ENCODE measurements around the gene LCN2.
"Not testable (repeated sequence)": the region's sequence is repeated elsewhere in the genome, so short reads cannot be mapped to it uniquely, and the experiment has no call there.

Gene LCN2

DNA sequence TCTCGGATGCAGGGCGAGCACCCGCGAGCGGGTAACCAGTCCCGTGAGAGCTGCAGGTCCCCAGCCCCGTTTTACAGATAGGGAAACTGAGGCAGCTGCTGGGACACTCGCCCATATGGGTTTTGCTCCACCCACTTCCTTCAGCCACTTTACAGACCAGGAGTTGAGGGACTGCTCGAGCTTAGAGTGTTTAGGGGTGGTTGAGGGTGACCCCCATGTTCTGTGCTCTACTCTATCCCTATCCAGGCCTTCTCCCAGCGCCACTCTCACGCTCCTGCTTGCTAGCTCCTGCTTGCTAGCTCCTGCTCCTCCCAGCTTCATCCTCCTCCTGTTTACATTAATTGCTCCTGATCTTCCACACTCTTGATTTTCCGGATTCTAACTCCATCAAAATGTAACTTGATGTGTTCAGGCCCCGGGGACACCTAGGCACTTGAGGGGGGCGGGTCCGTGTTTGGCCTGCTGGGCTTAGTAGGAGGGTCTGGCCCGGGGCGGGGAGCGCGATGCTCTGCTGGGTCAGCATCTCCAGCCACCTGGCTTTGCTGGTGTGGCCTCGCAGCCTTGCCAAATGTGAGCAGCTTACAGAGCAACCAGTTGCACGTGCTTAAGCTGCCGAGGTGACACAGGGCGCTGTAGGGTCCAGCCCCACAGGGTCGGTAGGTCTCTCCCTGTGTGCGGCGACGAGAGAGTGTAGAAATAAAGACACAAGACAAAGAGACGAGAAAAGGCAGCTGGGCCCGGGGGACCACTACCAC is 20.2 kb upstream of the LCN2 start:
- no peak for DNase-seq

DNA sequence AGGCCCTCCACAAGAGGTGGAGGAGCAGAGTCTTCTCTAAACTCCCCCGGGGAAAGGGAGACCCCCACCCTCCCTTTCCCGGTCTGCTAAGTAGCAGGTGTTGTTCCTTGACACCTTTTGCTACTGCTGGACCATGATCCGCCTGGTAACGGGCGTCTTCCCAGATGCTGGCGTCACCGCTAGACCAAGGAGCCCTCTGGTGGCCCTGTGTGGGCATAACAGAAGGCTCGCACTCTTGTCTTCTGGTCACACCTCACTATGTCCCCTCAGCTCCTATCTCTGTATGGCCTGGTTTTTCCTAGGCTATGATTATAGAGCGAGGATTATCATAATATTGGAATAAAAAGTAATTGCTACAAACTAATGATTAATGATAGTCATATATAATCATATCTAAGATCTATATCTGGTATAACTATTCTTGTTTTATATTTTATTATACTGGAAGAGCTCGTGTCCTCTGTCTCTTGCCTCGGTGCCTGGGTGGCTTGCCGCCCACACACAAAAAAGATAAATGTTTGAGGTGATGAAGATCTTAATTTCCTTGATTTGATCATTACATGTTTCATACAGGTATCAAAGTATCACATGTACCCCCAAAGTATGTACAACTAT is 19.2 kb upstream of the LCN2 start:
- not testable (repeated sequence) for DNase-seq

DNA sequence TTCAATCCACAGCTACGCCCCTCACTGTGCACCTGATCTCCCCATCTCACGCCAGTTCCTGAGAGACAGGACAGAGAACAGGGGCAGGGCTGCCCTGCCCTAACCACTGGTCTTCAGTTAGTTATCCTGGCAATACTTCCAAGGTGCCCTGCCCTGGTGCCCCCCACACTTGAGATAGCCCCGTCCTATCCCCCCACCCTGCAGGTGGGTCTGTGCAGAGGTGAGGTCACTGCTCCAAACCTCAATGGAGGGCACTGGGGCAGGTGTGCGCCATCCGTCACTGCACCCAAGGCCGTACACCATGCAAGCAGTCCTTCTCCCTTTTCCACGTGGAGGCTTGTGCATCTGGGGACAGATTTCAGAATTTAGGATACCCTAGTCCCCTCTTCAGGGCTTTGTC is 18.6 kb upstream of the LCN2 start:
- DNase-seq = not testable (repeated sequence)

DNA sequence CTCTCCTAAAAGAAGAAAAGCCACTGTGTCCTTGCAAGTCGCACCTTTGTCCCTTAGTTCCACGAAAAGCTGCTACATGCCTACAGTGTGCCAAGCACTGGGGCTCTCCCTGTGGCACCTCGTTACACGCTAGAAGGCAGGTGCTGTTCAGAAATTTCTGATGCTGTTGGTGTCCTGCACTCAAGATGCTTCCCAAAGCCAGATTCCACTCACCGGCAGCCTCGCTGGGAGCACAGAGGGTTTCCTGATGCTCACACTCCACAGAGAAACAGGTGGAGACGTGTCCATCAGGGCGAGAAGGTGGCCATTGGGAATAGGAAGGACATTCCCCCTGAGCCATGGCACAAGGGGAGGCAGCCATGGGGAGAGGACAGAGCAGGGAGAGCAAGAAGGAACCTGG is 17.9 kb upstream of the LCN2 start:
- DNase-seq = not testable (repeated sequence)

DNA sequence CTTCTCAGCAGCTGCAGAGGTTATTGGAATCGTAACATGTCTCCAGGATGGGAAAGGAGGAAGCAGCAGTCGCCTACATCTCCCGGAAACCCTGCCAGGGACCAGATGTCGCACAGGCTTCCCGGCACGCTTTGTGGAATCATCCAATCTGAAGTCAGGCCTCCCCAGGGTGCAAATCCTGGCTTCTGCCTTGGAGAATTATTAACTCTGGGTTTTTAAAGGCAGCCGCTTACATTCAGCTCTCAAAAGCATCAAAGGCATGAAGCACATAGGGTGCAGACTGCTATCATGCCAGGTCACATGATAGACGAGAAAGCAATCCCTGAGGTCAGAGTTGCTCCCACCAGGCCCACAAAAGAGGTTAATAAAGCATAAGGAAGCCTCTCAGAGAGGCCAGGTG is 17.1 kb upstream of the LCN2 start:
- DNase-seq = not testable (repeated sequence)

DNA sequence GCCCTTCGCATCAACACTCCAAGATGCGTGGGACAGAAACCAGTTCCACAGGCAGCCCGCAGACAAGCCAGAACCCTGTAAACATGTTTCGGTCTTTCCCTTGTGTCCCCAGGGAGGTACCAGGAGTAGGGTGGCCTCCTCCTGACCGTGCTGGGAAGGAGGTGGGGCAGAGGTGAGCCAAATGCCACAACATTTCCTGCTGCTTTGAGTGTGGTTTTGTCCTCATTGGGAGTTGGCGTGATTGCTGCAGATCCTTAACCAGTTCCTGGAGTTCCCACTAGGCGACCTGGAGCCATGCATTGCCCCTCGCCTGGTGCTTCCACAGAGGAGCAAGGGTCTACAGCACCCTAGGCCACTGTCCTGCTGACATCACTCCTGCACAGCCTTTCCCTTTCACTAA is 13.7 kb upstream of the LCN2 start:
- DNase-seq = not testable (repeated sequence)

DNA sequence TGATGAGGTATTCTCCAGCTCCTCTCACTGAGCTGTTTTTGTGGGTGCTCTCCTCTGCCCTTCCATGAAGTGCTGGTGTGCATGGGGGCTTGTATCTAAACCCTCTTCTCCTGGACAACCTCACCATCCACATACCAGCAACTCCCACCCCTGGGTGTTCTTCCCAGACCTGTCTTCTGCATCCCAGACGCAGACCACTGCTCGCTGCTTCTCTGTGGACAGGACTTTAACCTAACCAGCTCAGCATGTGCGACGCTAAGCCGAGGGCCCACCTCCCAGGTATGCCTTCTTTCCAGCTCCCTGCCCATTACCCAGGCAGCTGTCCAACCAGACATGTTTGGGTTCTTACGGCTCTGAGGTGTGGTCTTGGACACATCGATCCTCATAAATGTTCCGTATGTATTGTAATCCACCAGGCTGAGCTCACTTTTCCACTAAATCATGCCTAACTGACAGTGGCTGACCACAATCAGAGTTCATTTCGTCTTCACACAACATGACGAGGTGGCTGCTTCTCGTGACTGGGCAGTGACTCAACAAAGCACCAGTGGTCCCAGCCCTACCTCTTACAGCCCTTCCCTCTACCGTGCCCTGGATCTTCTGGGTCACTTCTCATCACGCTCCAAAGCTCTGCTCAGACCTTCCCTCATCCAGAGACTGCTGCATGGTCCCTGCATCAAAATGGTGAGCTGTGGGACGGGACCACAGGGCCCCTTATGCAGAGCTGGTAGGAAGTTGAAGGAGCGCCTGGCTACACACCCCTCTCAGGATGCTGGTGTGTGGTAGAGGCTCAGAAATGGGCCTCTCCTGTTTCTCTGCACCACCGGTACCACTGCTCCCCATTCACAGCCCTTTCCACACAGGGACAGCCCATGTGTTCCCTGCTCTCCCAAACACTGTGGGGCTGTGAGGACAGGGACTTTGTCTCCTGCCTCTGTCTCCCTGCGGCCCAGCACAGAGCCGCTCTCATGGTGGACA is 12.1 kb upstream of the LCN2 start:
- no peak for DNase-seq

DNA sequence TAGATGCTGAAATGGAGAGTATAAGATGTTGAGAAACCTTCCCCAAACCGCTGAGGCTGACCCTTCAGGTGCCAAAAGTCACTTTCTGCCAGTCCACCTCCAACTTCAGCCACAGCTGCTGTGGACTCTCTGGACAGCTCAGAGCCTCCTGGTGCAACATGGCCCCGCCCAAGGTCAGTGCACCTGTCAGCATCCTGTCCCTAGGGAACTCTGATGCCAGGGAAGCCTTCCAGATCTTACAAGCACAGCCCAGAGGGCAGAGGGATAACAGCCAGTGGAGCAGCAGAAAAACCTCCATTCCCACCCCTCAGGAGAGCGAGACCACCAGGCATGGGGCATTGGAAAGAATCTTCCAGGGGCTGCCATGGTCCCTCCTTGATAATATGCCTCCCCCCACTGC is 11.3 kb upstream of the LCN2 start:
- DNase-seq = no peak

DNA sequence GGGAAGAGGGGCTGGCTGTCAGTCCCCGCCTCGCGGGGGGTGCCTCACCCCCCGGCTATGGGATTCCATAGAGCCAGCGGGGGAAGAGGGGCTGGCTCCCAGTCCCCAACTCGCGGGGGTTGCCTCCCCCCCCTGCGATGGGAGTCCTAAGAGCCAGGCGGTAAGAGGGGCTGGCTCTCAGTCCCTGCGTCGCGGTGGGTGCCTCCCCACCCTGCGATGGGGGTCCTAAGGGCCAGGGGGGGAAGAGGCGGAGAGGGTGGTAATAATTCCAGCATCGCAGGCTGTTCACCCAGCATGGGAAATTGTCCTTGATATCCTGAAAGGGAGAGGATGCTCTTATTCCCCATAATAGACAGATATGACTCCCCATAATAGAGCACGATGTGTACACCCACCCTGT is 9.6 kb upstream of the LCN2 start:
- DNase-seq = no peak

DNA sequence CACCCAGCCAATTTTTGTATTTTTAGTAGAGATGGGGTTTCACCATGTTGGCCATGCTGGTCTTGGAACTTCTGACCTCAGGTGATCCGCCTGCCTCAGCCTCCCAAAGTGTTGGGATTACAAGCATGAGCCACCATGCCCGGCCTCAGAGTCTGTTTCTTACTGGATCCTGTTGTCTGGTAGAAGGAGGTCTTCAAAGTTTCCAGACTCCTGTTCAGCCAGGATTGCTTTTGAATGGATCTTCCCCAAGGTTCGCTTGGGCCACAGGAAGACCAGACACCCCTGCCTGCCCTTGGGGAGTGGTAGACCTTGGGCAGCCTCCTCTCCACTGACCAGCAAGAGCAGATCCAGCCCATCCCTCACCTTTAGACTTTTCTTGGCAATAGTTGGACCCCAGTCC is 7.6 kb upstream of the LCN2 start:
- DNase-seq = no peak

DNA sequence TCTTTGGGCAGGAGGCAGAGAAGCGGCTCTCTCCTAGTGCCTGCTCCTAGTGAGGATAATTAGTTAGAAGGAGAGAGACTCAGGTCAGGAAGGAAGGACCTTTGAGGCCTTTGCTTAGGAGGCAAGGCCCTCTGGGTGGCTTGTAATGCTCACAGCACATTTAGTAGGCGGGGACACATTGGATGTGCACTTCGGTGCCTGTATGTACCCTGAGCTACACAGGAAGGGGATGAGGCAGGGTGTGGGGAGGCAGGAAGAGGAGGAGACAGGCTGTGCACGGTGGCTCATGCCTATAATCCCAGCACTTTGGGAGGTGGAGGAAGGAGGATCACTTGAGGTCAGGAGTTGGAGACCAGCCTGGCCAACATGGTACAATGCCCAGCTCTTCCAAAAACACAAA is 7.2 kb upstream of the LCN2 start:
- DNase-seq = no peak

DNA sequence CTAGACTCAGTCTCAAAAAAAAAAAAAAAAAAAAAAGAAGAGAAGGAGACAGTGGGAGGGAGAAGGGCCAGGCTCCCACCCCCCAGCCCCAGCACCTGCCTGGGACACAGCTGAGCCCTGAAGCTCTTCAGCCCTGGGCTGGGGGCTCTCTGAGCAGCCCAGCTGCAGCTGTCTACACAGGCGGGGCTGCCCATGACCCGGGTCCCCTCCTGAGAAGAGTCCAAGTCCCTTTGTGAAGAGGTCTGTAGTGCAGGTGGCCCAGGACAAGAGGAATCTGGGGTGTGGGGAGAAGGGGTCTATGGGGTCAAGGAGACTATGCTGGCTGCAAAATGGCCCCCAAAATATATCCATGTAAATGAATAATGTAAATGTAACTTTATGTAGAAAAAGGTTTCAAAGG is 6.7 kb upstream of the LCN2 start:
- no peak for DNase-seq

DNA sequence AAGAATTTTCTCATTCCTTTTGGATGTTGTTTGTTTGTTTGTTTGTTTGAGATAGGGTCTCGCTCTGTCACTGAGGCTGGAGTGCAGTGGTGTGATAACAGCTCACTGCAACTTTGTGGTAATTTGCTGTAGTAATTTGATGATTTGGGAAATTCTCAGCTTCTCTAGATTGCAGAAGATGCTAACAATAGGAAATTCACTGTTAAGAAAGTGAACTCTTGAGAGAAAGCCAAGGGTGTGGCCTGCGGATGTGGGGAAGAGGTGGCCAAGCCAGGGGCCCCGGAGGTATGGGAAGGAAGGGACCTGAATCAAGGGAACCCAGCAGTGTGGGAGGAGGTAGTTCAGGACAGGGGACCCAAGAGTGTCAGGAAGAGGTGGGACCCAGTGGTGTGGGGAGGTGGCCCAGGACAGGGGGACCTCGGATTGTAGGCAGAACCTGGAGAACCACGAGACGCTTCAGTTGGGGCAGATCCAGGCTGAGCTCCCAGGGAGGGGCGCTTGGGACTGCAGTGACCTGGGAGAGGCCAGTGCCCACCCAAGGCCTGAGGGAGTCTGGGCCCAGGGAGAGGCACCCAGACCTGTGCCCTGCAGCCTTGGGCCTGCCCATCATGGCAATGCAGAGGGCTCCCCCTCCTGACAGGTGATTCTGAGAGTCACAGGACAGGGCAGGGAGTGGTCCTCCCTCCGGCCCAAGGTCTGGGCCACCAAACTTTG is 5.6 kb upstream of the LCN2 start:
- no peak for DNase-seq

DNA sequence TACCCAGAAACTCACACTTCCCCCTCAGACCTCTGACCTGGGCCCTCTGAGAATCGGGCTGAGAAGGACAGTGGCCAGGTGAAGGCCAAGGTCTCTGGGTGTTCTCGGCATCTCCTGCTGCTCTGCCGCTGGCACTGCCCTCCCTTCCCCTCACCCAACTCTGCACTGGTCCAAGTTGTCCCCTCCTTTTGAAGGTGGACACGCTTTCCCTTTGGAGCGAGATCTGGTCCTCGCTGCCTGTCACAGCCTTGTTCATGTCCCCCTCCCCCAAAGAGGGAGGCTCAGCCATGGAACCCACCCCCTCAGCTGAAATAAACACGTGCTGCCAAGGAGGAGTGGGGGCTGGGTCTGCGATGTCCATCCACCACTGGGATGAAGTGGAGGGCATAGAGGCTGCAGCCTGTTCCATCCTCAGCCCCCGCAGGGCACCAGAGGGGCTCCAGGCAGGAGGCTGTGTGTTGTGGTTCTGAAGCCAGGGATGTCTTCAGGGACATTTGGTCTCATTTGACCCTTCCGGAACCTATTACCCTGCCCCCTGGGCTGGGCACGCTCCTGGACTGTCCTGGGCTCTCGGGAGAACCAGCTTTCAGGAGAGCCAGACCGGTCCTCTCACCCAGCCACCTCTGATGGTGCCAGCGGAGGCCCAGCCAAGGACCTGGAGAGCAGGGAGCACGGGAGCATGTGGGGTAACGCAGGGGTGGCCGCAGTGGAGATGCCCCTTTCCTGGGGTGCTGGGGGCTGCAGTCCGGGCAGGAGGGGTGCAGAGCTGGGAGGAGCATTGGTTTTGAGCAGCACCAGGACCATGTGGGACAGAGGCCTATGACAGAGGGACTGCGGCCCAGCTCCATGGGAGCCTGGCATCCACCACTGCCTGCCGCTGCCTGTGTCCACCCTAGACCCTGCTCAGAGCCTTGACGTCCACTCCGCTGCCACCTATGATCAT is 4.7 kb upstream of the LCN2 start:
- DNase-seq = no peak

DNA sequence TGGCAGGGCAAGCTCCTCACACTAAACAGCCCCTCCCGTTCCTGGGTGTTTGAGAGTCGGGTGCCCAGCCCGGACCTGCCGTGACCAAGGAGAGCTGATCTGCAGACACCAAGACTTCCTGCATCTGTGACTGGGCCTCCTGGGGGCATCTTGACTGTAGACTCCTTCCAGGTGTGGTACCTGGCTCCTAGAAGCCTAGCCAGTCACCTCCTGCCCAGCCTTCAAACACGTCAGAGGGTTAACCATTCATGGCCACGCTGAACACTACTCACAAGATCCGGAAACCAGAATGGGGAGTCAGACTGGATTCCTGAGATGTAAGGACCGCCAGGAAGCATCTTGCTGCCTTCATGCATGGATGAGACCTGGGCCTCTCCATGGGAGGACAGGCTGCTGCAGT is 3.7 kb upstream of the LCN2 start:
- no peak for DNase-seq

DNA sequence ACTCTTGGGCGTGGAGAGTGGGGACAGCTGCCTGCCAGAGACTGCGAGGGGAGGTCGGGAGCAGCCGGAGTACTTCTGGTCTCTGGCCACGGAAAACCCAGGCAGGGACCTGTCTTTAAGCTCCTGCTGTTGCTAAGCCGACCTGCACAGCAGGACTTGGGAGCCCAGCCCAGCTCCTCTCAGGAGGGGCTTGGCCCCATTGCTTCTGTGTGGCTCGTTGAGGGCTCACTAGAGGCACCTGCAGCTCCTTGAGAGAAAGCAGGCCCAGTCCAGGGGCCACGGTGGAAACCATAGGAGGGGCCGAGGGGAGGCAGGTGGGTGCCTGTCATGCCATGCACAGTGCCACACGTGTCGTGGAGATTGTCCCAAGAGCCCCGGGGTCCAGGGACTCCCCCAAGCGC is 3.3 kb upstream of the LCN2 start:
- DNase-seq = no peak

DNA sequence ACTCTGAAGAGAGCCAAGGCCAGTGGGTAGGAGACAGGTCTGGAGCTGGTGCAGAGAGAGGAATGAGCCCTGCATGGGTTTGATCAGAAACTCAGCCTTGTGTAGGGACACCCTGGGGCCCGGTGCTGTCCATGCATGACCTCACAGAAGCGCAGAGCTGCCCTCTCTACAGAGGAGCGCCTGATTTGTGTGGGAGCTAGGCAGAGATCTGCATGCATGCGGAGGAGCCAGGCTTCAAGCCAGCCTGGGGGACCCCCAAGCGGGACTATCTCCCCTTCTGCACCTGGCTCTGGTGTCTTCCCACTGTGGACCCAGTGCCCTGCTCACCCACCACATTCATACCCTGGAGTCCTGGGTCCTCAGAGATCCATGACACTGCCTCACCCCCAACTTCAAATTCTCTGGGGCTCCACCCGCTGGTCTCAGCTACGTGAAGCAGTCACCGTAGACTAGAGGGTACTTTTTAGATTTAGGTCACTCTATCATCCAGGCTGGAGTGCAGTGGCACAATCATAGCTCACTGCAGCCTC is 2.6 kb upstream of the LCN2 start:
- no peak for DNase-seq

DNA sequence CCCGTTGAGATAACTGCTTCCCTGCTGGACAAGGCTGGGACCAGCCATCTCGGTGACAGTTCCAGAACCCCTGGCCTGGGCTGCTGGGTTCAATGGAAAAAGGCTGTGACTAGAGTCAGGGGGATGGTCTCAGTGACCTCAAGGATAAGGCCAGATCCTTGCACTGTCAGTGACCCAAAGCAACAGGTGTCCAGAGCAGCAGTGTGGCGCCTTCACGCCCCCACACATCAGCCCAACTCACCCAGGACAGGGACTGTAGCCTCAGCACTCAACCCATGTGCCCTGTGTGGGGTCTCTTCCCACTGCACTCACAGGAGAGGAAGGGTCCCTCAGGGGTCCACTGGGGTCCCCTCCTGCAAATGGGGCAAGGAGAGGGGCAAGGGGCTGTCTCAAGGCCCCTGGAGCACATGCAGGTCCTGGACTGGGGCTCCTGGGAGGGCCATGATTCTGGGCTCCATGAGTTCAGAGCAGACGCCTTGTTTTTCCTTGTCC is 698 bp upstream of the LCN2 start:
- DNase-seq = no peak

DNA sequence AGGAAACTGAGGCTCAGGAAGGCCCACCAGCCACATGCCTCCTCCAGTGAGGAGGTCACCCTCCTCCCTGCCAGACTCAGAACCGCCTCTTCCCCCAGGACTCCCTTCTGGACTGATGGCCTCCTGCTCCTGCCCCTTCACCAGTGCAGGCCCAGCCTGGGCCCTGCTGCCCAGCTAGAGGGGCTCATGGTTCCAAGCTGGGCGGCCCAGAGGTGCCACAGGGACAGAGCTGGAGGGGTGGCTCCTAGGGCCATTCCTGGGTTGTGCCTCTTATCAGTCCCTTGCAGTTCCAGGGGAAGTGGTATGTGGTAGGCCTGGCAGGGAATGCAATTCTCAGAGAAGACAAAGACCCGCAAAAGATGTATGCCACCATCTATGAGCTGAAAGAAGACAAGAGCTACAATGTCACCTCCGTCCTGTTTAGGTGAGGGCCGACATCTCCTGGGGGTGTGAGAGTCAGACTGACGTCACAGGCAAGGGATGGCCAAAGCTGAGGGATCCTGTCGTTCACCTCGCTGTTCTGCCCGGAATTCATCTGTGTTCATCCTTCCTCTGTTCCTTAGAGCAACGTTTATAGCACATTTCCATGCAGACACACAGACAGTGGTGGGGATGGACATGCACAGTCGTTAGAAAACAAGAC is 819 bp downstream of the LCN2 start:
- no peak for DNase-seq

DNA sequence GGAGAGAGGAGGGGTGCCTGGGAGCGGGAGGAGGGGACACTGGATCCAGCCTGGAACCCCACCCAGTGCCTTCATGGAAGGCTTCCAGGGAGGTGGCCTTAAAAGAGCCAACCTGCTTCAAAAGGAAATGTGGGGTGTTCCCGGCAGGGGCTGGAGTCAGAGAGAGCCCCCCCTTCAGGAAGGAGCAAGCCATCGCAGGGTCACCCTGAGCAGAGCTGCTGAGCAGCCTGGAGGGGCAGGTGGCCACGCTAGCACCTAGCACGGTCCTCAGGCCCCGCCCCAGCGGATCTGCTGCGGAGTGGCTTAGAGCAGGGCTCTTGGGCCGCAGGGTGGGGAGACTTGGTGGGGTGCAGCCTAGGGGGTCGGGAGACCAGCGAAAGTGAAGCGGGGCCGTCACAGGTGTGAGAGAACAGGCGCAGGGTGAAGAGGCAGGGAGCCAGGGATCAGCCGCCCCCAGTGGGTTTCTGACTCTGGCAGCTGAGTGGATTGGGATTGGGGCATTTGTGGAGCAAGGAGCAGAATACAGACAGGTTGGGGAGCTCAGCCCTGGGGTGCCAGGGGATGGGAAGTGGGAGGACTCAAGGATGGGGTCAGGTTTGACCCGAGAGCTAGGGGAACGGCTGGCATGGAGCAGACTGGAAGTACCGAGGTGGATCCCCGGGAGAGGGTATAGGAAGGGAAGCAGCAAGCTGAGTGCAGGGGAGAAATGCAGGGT is 1.5 kb downstream of the LCN2 start:
- no peak for DNase-seq

Data from cortex of kidney (tissue), 1 donor.